ENCODE results near the gene DNAJC17. TPM values are rescaled to one million over a fixed set of nuclear protein-coding genes. Genes with fewer than 3 reads are reported as not detected.

The DNAJC17 gene
- total and polyA plus RNA-seq, 2 donors (not counting 1 experiment from before 2014, with no cell fraction given), result 30.5 to 46.1 TPM

- Histone ChIP-seq H3K4me1 (ENCODE audit: control insufficient read depth in 2 of 2, insufficient read depth in 2 of 2, low read length in 2 of 2) (peaks cover 46 to 61% of the 10 kb centered on the region in 2 donors), H3K36me3 (replicated peaks in 1 of 2; ENCODE audit: control extremely low read depth in 1 of 2, control insufficient read depth in 1 of 2, extremely low read depth in 1 of 2, insufficient read depth in 2 of 2, low read length in 1 of 2) (peaks cover 0 to 21% of the 10 kb centered on the region in 2 experiments), H3K9me3 (ENCODE audit: control extremely low read depth in 1 of 3, control insufficient read depth in 2 of 3, insufficient read depth in 1 of 3, low read length in 2 of 3) (no peaks in the 10 kb centered on the region), H3K27me3 (replicated peaks in 1 of 4; ENCODE audit: control extremely low read depth in 1 of 4, control insufficient read depth in 3 of 4, insufficient read depth in 4 of 4, low read length in 3 of 4) (no peaks in the 10 kb centered on the region), H3K27ac (ENCODE audit: low read length in 2 of 2) (peak overlapping the region; percentile 42 to 78), H4K20me1 (ENCODE audit: control insufficient read depth, insufficient read depth, low read length, poor library complexity, severe bottlenecking) (no peaks in the 10 kb centered on the region), H3K4me3 (ENCODE audit: control extremely low read depth in 1 of 5, extremely low read depth in 1 of 5, insufficient read depth in 1 of 5, low read depth in 2 of 5, low read length in 4 of 5) (peak overlapping the region in 4 of 5 experiments; percentile 15 to 52 (median 38)), H3K9ac (ENCODE audit: low read length) (peak overlapping the region; percentile 36), H2AFZ (ENCODE audit: insufficient read depth, low read depth, low read length, poor library complexity, severe bottlenecking) (peak overlapping the region; percentile 51), H3K79me2 (ENCODE audit: control insufficient read depth, insufficient read depth, low read length) (no peaks in the 10 kb centered on the region), H3K4me2 (replicated peaks; ENCODE audit: low read depth, low read length, poor library complexity, severe bottlenecking) (peak overlapping the region; percentile 80)
- DNase-seq, result peak; percentile 61
- ATAC-seq (ENCODE audit: low read depth), result peak; percentile 11
- peaks cover 54% of the 10 kb centered on the region for H3K4me1 Mint-ChIP-seq
- peak overlapping the region; percentile 88 for H3K4me3 Mint-ChIP-seq
- H3K27ac Mint-ChIP-seq, result peak overlapping the region; percentile 95
- intact Hi-C loops (cut with micrococcal nuclease), result loop anchor here (1.0 kb wide), 5 partner anchors 13 to 126 kb away; partner anchors contain the start of genes DNAJC17, RMDN3, VPS18 and ZFYVE19
- no peak for TF ChIP-seq EZH2 (IDR thresholded peaks at IDR 0.05; ENCODE audit: borderline replicate concordance, insufficient read depth, low read depth, low read length, poor library complexity, severe bottlenecking)
- TF ChIP-seq, protein P1, sequence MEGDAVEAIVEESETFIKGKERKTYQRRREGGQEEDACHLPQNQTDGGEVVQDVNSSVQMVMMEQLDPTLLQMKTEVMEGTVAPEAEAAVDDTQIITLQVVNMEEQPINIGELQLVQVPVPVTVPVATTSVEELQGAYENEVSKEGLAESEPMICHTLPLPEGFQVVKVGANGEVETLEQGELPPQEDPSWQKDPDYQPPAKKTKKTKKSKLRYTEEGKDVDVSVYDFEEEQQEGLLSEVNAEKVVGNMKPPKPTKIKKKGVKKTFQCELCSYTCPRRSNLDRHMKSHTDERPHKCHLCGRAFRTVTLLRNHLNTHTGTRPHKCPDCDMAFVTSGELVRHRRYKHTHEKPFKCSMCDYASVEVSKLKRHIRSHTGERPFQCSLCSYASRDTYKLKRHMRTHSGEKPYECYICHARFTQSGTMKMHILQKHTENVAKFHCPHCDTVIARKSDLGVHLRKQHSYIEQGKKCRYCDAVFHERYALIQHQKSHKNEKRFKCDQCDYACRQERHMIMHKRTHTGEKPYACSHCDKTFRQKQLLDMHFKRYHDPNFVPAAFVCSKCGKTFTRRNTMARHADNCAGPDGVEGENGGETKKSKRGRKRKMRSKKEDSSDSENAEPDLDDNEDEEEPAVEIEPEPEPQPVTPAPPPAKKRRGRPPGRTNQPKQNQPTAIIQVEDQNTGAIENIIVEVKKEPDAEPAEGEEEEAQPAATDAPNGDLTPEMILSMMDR (IDR thresholded peaks at IDR 0.05), result no peak
- 40% methylated on average over 20 of the region's 21 CpGs for WGBS (ENCODE audit: insufficient coverage)
- no peaks in the 10 kb centered on the region for H3K9me3 Mint-ChIP-seq (ENCODE audit: insufficient read depth)
- CTCF ChIA-PET, result interaction anchor here (0.7 to 9.6 kb wide), 8 partner anchors 10 to 249 kb away, joined by 3 to 99 read pairs (median 4); no protein-coding TSS in a partner anchor
- POLR2A ChIA-PET, result interaction anchor here (0.6 to 3.1 kb wide), 5 partner anchors 11 to 74 kb away, joined by 3 to 14 read pairs (median 4); partner anchors contain the start of genes RAD51 and RMDN3
- H3K27me3 Mint-ChIP-seq, result no peaks in the 10 kb centered on the region
Observed at GRCh38 chr15:40768521-40769273, 38.6 kb downstream of the DNAJC17 start.
